ENCODE results near the gene MAML1. TPM values are rescaled to one million over a fixed set of nuclear protein-coding genes. Genes with fewer than 3 reads are reported as not detected.

The MAML1 gene
- polyA plus RNA-seq, 1 of the 3 experiments (the other 2 are of a cell fraction): 8.1 TPM

GRCh38 chr5:179774442-179774841 is 41.8 kb downstream of the MAML1 start:
- Histone ChIP-seq H3F3A (replicated peaks; ENCODE audit: insufficient read depth) (no peaks in the 10 kb centered on the region), H3K4me1 (ENCODE audit: control insufficient read depth in 1 of 2, insufficient read depth in 2 of 2, low read depth in 1 of 2, low read length in 1 of 2) (no peaks in the 10 kb centered on the region), H3K4me3 (ENCODE audit: low read depth in 2 of 2, low read length in 1 of 2) (no peak overlapping the region), H3K79me2 (ENCODE audit: insufficient read depth) (peaks cover 27% of the 10 kb centered on the region), H3K9me3 (no peaks in the 10 kb centered on the region), H3K9me2 (no peaks in the 10 kb centered on the region), H3K9ac (no peak overlapping the region), H3K36me3 (replicated peaks in 1 of 2; ENCODE audit: control insufficient read depth in 1 of 2, insufficient read depth in 2 of 2, low read length in 1 of 2) (peaks cover 44 to 78% of the 10 kb centered on the region in 2 experiments), H3K4me2 (no peak overlapping the region), H3K27me3 (ENCODE audit: insufficient read depth) (no peaks in the 10 kb centered on the region), H3K27ac (ENCODE audit: low read depth in 2 of 2, low read length in 1 of 2) (no peak overlapping the region), H4K20me1 (ENCODE audit: insufficient read depth) (no peaks in the 10 kb centered on the region), H2AFZ (ENCODE audit: low read depth) (no peak overlapping the region)
- CTCF ChIA-PET: interaction anchor here (3.4 kb wide), 1 partner anchor 11 kb away, joined by 20 read pairs; no protein-coding TSS in a partner anchor
- TF ChIP-seq REST (IDR thresholded peaks at IDR 0.05; ENCODE audit: low read depth, low read length) (no peak), TCF12 (IDR thresholded peaks at IDR 0.05) (no peak), ZBTB33 (IDR thresholded peaks at IDR 0.05; ENCODE audit: borderline replicate concordance, low read depth) (no peak), ELF1 (IDR thresholded peaks at IDR 0.05) (no peak), CTCF (IDR thresholded peaks at IDR 0.05) (no peak), JUND (IDR thresholded peaks at IDR 0.05) (no peak), NRF1 (IDR thresholded peaks at IDR 0.05; ENCODE audit: low read depth, low read length) (no peak), IRF3 (IDR thresholded peaks at IDR 0.05; ENCODE audit: low read depth, low read length) (no peak), FOSL2 (IDR thresholded peaks at IDR 0.05; ENCODE audit: borderline replicate concordance, low read depth) (no peak), GATA2 (CRISPR knock-in tag; IDR thresholded peaks at IDR 0.05) (no peak), CHD2 (IDR thresholded peaks at IDR 0.05; ENCODE audit: low read length, partially characterized antibody) (no peak), MXI1 (IDR thresholded peaks at IDR 0.05; ENCODE audit: low read depth, low read length) (no peak), TAF1 (IDR thresholded peaks at IDR 0.05; ENCODE audit: borderline replicate concordance, low read depth, low read length) (no peak), MEF2A (IDR thresholded peaks at IDR 0.05; ENCODE audit: borderline replicate concordance, low read depth) (no peak), FOXM1 (IDR thresholded peaks at IDR 0.05; ENCODE audit: low read depth) (no peak), RCOR1 (IDR thresholded peaks at IDR 0.05; ENCODE audit: low read length) (no peak), RAD21 (IDR thresholded peaks at IDR 0.05; ENCODE audit: low read length) (no peak), SIN3A (IDR thresholded peaks at IDR 0.05; ENCODE audit: borderline replicate concordance, low read depth, low read length) (no peak)
- POLR2A ChIA-PET: no interaction called here
- WGBS (ENCODE audit: low lambda C conversion rate): 98% methylated on average over 5 of the region's 12 CpGs
- DNase-seq: no peak

Data from SK-N-SH (cell line).